Activated CD4-positive, alpha-beta T cell treated with anti-CD3 and anti-CD28 coated beads, Interleukin-2, amount 50 U/mL, for 1 hour (primary cell): Measurements from ENCODE around the gene NSL1.
A peak's percentile ranks its signal among the peaks of the same experiment; 100 is the strongest.

Source experiments
- DNase-seq: peaks from one replicate; pipeline ENCODE4 v3.0.0-alpha.2; 2020

Gene NSL1

GRCh38 chr1:212701910-212702309 is 89.7 kb downstream of the NSL1 start:
- no peak for DNase-seq

- no peak for DNase-seq
Observed at GRCh38 chr1:212700892-212701819, 90.4 kb downstream of the NSL1 start.

- DNase-seq, result peak; percentile 33
Observed at GRCh38 chr1:212700223-212700891, 91.2 kb downstream of the NSL1 start.

GRCh38 chr1:212699625-212700222 is 91.9 kb downstream of the NSL1 start, which contains the start of gene BATF3:
TSS of gene BATF3 (minus strand) at chr1:212699840. CDS start at chr1:212699762, 78 bp downstream.
- DNase-seq, result peak; percentile 30

GRCh38 chr1:212699104-212699624 is 92.4 kb downstream of the NSL1 start:
- DNase-seq, result peak; percentile 39

- DNase-seq, result no peak
Observed at GRCh38 chr1:212698467-212699103, 93.0 kb downstream of the NSL1 start.

GRCh38 chr1:212696721-212697331 is 94.8 kb downstream of the NSL1 start:
- no peak for DNase-seq

- no peak for DNase-seq
Observed at GRCh38 chr1:212692774-212693644, 98.6 kb downstream of the NSL1 start.

- DNase-seq, result no peak
Observed at GRCh38 chr1:212691561-212692071, 100.0 kb downstream of the NSL1 start.

- no peak for DNase-seq
Observed at GRCh38 chr1:212690816-212691403, 100.7 kb downstream of the NSL1 start.

- DNase-seq, result no peak
Observed at GRCh38 chr1:212689758-212690529, 101.6 kb downstream of the NSL1 start.

GRCh38 chr1:212689196-212689725 is 102.3 kb downstream of the NSL1 start:
- DNase-seq, result no peak

- DNase-seq, result no peak
Observed at GRCh38 chr1:212688341-212689047, 103.1 kb downstream of the NSL1 start.

- no peak for DNase-seq
Observed at GRCh38 chr1:212687811-212688210, 103.8 kb downstream of the NSL1 start.

GRCh38 chr1:212686591-212686990 is 105.0 kb downstream of the NSL1 start:
- no peak for DNase-seq

GRCh38 chr1:212686069-212686468 is 105.5 kb downstream of the NSL1 start:
- no peak for DNase-seq

GRCh38 chr1:212685429-212685828 is 106.1 kb downstream of the NSL1 start:
- DNase-seq, result no peak

GRCh38 chr1:212684521-212685090 is 107.0 kb downstream of the NSL1 start:
- DNase-seq, result no peak

GRCh38 chr1:212684076-212684475 is 107.5 kb downstream of the NSL1 start:
- no peak for DNase-seq
